Activated CD4-positive, alpha-beta T cell treated with anti-CD3 and anti-CD28 coated beads, Interleukin-2, amount 10 ng/mL, durations not matched to agents 24 days and 14 days (primary cell): ENCODE results near the gene HIC1. TPM values are rescaled to one million over a fixed set of nuclear protein-coding genes. Genes with fewer than 3 reads are reported as not detected.

Experiments used
- DNase-seq: peaks from one replicate; pipeline ENCODE4 v3.0.0; 2022
- H3K27ac Mint-ChIP-seq: one replicate; pipeline ENCODE4 v1.8.0; 2022; ENCODE audit warnings: mild to moderate bottlenecking, mixed read lengths
- H3K27me3 Mint-ChIP-seq: one replicate; pipeline ENCODE4 v1.8.0; 2022; ENCODE audit warnings: mixed read lengths
- H3K36me3 Mint-ChIP-seq: one replicate; pipeline ENCODE4 v1.8.0; 2022; ENCODE audit warnings: low read depth, mild to moderate bottlenecking, mixed read lengths
- H3K4me1 Mint-ChIP-seq: one replicate; pipeline ENCODE4 v1.8.0; 2021; ENCODE audit warnings: mixed read lengths
- H3K4me3 Mint-ChIP-seq: one replicate; pipeline ENCODE4 v1.8.0; 2022; ENCODE audit warnings: mild to moderate bottlenecking, moderate library complexity, mixed read lengths
- H3K9me3 Mint-ChIP-seq: one replicate; pipeline ENCODE4 v1.8.0; 2021; ENCODE audit warnings: mixed read lengths
- intact Hi-C: fragments of 100-400 bp; cut with micrococcal nuclease; formaldehyde crosslinking; loops from one replicate; pipeline ENCODE4 v1.15.1; 2023
- total RNA-seq: library from RNA; stranded (reverse); gene quantifications from 2 replicates; pipeline ENCODE4 v1.2.3, GENCODE V29; 2022

HIC1 gene
- total RNA-seq, 1 donor from 2014 or later, result 51.6 TPM

- intact Hi-C loops, result loop anchor here (5.0 kb wide), 1 partner anchor 386 kb away; the partner anchor contains the start of genes RILP and SCARF1
- H3K4me1 Mint-ChIP-seq, result peaks cover 12% of the 10 kb centered on the region
- no peak overlapping the region for H3K4me3 Mint-ChIP-seq
- DNase-seq, result no peak
- H3K9me3 Mint-ChIP-seq, result no peaks in the 10 kb centered on the region
- H3K36me3 Mint-ChIP-seq, result peaks cover 18% of the 10 kb centered on the region
- peaks cover 9% of the 10 kb centered on the region for H3K27me3 Mint-ChIP-seq
- H3K27ac Mint-ChIP-seq, result no peak overlapping the region
These were observed 21.8 kb upstream of the HIC1 start for GRCh38 chr17:2033153-2033552.

GRCh38 chr17:2034157-2034556 is 20.7 kb upstream of the HIC1 start:
- DNase-seq, result no peak
- no peak overlapping the region for H3K27ac Mint-ChIP-seq

GRCh38 chr17:2034806-2035540 is 19.9 kb upstream of the HIC1 start:
- intact Hi-C loops, result loop anchor here (5.0 kb wide), 1 partner anchor 388 kb away; the partner anchor contains the start of genes RILP and SCARF1
- H3K4me3 Mint-ChIP-seq, result no peak overlapping the region
- H3K36me3 Mint-ChIP-seq, result peaks cover 28% of the 10 kb centered on the region
- H3K27me3 Mint-ChIP-seq, result no peaks in the 10 kb centered on the region
- no peak for DNase-seq
- peaks cover 8% of the 10 kb centered on the region for H3K4me1 Mint-ChIP-seq
- no peak overlapping the region for H3K27ac Mint-ChIP-seq
- H3K9me3 Mint-ChIP-seq, result no peaks in the 10 kb centered on the region

More at GRCh38 chr17:2034157-2034556, 20.7 kb upstream of the HIC1 start:
- Mint-ChIP-seq H3K9me3 (no peaks in the 10 kb centered on the region), H3K4me1 (peaks cover 10% of the 10 kb centered on the region), H3K36me3 (peaks cover 23% of the 10 kb centered on the region), H3K4me3 (no peak overlapping the region), H3K27me3 (no peaks in the 10 kb centered on the region)
- intact Hi-C loops, result loop anchor here (5.0 kb wide), 1 partner anchor 387 kb away; the partner anchor contains the start of genes RILP and SCARF1

GRCh38 chr17:2035541-2036488 is 19.1 kb upstream of the HIC1 start:
- no peaks in the 10 kb centered on the region for H3K9me3 Mint-ChIP-seq
- H3K27me3 Mint-ChIP-seq, result no peaks in the 10 kb centered on the region
- H3K4me1 Mint-ChIP-seq, result peaks cover 4% of the 10 kb centered on the region
- H3K4me3 Mint-ChIP-seq, result no peak overlapping the region
- peaks cover 33% of the 10 kb centered on the region for H3K36me3 Mint-ChIP-seq
- no peak for DNase-seq
- intact Hi-C loops, result no loop called here
- no peak overlapping the region for H3K27ac Mint-ChIP-seq

GRCh38 chr17:2037155-2037554 is 17.7 kb upstream of the HIC1 start:
- intact Hi-C loops, result no loop called here
- Mint-ChIP-seq H3K9me3 (no peaks in the 10 kb centered on the region), H3K27ac (no peak overlapping the region), H3K27me3 (no peaks in the 10 kb centered on the region), H3K36me3 (peaks cover 36% of the 10 kb centered on the region), H3K4me1 (peaks cover 2% of the 10 kb centered on the region), H3K4me3 (no peak overlapping the region)
- DNase-seq, result no peak

- Mint-ChIP-seq H3K9me3 (no peaks in the 10 kb centered on the region), H3K4me3 (peak overlapping the region; percentile 18), H3K36me3 (peaks cover 57% of the 10 kb centered on the region), H3K4me1 (peaks cover 15% of the 10 kb centered on the region), H3K27ac (no peak overlapping the region), H3K27me3 (no peaks in the 10 kb centered on the region)
- intact Hi-C loops, result no loop called here
- no peak for DNase-seq
These were observed 14.6 kb upstream of the HIC1 start for GRCh38 chr17:2040219-2040827.

- DNase-seq, result no peak
- peak overlapping the region; percentile 25 for H3K27ac Mint-ChIP-seq
- no peaks in the 10 kb centered on the region for H3K27me3 Mint-ChIP-seq
- H3K4me3 Mint-ChIP-seq, result peak overlapping the region; percentile 92
- intact Hi-C loops, result loop anchor here (1.0 kb wide), 1 partner anchor 11 kb away; the partner anchor contains the start of gene DPH1
- peaks cover 56% of the 10 kb centered on the region for H3K36me3 Mint-ChIP-seq
- peaks cover 15% of the 10 kb centered on the region for H3K4me1 Mint-ChIP-seq
- H3K9me3 Mint-ChIP-seq, result no peaks in the 10 kb centered on the region
These were observed 13.9 kb upstream of the HIC1 start for GRCh38 chr17:2040942-2041560.

- peaks cover 50% of the 10 kb centered on the region for H3K36me3 Mint-ChIP-seq
- intact Hi-C loops, result loop anchor here (1.0 to 2.0 kb wide), 2 partner anchors 11 to 359 kb away; partner anchors contain the start of genes DPH1 and MNT
- peak within 1 kb of the TSS; percentile 92 for H3K4me3 Mint-ChIP-seq
- no peaks in the 10 kb centered on the region for H3K27me3 Mint-ChIP-seq
- H3K9me3 Mint-ChIP-seq, result no peaks in the 10 kb centered on the region
- peak; percentile 100 for DNase-seq
- peak within 1 kb of the TSS; percentile 94 for H3K27ac Mint-ChIP-seq
- H3K4me1 Mint-ChIP-seq, result peaks cover 15% of the 10 kb centered on the region
These were observed 13.1 kb upstream of the HIC1 start, which contains the start of gene OVCA2 for GRCh38 chr17:2041561-2042389. Gene OVCA2, plus strand, starts transcription at chr17:2042022. Its CDS starts 26 bp downstream, at chr17:2042048.

GRCh38 chr17:2042390-2042847 is 12.5 kb upstream of the HIC1 start:
- Mint-ChIP-seq H3K27ac (peak overlapping the region; percentile 94), H3K36me3 (peaks cover 47% of the 10 kb centered on the region), H3K4me1 (peaks cover 15% of the 10 kb centered on the region), H3K4me3 (peak overlapping the region; percentile 92), H3K9me3 (no peaks in the 10 kb centered on the region), H3K27me3 (no peaks in the 10 kb centered on the region)
- intact Hi-C loops, result loop anchor here (2.0 kb wide), 1 partner anchor 358 kb away; the partner anchor contains the start of gene MNT
- no peak for DNase-seq

- no peaks in the 10 kb centered on the region for H3K27me3 Mint-ChIP-seq
- no peaks in the 10 kb centered on the region for H3K9me3 Mint-ChIP-seq
- intact Hi-C loops, result loop anchor here (2.0 kb wide), 1 partner anchor 358 kb away; the partner anchor contains the start of gene MNT
- H3K27ac Mint-ChIP-seq, result peak overlapping the region; percentile 94
- H3K4me1 Mint-ChIP-seq, result peaks cover 16% of the 10 kb centered on the region
- DNase-seq, result no peak
- peak overlapping the region; percentile 92 for H3K4me3 Mint-ChIP-seq
- H3K36me3 Mint-ChIP-seq, result peaks cover 43% of the 10 kb centered on the region
These were observed 12.0 kb upstream of the HIC1 start for GRCh38 chr17:2042933-2043332.

GRCh38 chr17:2043785-2044184 is 11.1 kb upstream of the HIC1 start:
- no peak for DNase-seq
- no peaks in the 10 kb centered on the region for H3K27me3 Mint-ChIP-seq
- peaks cover 43% of the 10 kb centered on the region for H3K36me3 Mint-ChIP-seq
- H3K4me3 Mint-ChIP-seq, result peak overlapping the region; percentile 92
- H3K9me3 Mint-ChIP-seq, result no peaks in the 10 kb centered on the region
- H3K27ac Mint-ChIP-seq, result no peak overlapping the region
- H3K4me1 Mint-ChIP-seq, result peaks cover 22% of the 10 kb centered on the region
- intact Hi-C loops, result loop anchor here (2.0 kb wide), 1 partner anchor 357 kb away; the partner anchor contains the start of gene MNT

GRCh38 chr17:2044263-2044894 is 10.5 kb upstream of the HIC1 start:
- H3K4me1 Mint-ChIP-seq, result peaks cover 28% of the 10 kb centered on the region
- H3K9me3 Mint-ChIP-seq, result no peaks in the 10 kb centered on the region
- no peak for DNase-seq
- peaks cover 42% of the 10 kb centered on the region for H3K36me3 Mint-ChIP-seq
- intact Hi-C loops, result no loop called here
- peak overlapping the region; percentile 39 for H3K27ac Mint-ChIP-seq
- H3K4me3 Mint-ChIP-seq, result no peak overlapping the region
- no peaks in the 10 kb centered on the region for H3K27me3 Mint-ChIP-seq
